ENCODE results near the gene SRF. TPM values are rescaled to one million over a fixed set of nuclear protein-coding genes. Genes with fewer than 3 reads are reported as not detected.
"Not testable (repeated sequence)": the region's sequence is repeated elsewhere in the genome, so short reads cannot be mapped to it uniquely, and the experiment has no call there.

SRF gene
- total RNA-seq, 1 experiment from 2014 or later: 31.3 TPM

DNA sequence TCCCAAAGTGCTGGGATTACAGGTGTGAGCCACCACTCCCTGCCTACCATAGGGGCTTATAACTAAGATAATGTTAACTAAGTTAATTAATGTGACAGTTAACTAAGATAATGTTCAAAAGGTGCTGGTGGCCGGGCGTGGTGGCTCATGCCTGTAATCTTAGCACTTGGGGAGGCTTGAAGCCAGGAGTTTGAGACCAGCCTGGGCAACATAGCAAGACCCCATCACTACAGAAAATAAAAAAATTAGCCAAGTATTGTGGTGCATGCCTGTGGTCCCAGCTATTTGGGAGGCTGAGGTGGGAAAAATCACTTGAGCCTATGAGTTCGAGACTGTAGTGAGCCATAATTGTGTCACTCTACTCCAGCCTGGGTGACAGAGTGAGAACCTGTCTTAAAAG is 32.8 kb upstream of the SRF start:
- Mint-ChIP-seq H3K4me1 (ENCODE audit: low read depth, unreplicated experiment) (no peaks in the 10 kb centered on the region), H3K4me3 (ENCODE audit: unreplicated experiment) (no peak overlapping the region), H3K27ac (ENCODE audit: unreplicated experiment) (no peak overlapping the region), H3K9me3 (ENCODE audit: unreplicated experiment) (no peaks in the 10 kb centered on the region), H3K36me3 (ENCODE audit: insufficient read depth, unreplicated experiment) (peaks cover 27% of the 10 kb centered on the region), H3K27me3 (ENCODE audit: insufficient read depth, unreplicated experiment) (no peaks in the 10 kb centered on the region)
- Histone ChIP-seq H3K9me3 (no peaks in the 10 kb centered on the region), H3K4me1 (no peaks in the 10 kb centered on the region; the same call in 1 of the 2 replicates), H3K4me3 (ENCODE audit: low read depth, low read length) (no peak overlapping the region), H3K36me3 (ENCODE audit: control insufficient read depth, insufficient read depth, low read length) (no peaks in the 10 kb centered on the region), H3K27me3 (replicated peaks; ENCODE audit: control insufficient read depth, insufficient read depth, low read length) (no peaks in the 10 kb centered on the region)
- no TSS peak for BruUV-seq (replicated peaks)
- ChIA-PET POLR2A (no interaction called here), CTCF (no interaction called here)
- TF ChIP-seq, protein P1, sequence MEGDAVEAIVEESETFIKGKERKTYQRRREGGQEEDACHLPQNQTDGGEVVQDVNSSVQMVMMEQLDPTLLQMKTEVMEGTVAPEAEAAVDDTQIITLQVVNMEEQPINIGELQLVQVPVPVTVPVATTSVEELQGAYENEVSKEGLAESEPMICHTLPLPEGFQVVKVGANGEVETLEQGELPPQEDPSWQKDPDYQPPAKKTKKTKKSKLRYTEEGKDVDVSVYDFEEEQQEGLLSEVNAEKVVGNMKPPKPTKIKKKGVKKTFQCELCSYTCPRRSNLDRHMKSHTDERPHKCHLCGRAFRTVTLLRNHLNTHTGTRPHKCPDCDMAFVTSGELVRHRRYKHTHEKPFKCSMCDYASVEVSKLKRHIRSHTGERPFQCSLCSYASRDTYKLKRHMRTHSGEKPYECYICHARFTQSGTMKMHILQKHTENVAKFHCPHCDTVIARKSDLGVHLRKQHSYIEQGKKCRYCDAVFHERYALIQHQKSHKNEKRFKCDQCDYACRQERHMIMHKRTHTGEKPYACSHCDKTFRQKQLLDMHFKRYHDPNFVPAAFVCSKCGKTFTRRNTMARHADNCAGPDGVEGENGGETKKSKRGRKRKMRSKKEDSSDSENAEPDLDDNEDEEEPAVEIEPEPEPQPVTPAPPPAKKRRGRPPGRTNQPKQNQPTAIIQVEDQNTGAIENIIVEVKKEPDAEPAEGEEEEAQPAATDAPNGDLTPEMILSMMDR (IDR thresholded peaks at IDR 0.05; ENCODE audit: insufficient read depth in 1 of 2, low read depth in 1 of 2, low read length in 1 of 2, severe bottlenecking in 1 of 2, unreplicated experiment in 1 of 2): no peak
- intact Hi-C loops (cut with micrococcal nuclease; ENCODE audit: unreplicated experiment): no loop called here
- no peak for DNase-seq

DNA sequence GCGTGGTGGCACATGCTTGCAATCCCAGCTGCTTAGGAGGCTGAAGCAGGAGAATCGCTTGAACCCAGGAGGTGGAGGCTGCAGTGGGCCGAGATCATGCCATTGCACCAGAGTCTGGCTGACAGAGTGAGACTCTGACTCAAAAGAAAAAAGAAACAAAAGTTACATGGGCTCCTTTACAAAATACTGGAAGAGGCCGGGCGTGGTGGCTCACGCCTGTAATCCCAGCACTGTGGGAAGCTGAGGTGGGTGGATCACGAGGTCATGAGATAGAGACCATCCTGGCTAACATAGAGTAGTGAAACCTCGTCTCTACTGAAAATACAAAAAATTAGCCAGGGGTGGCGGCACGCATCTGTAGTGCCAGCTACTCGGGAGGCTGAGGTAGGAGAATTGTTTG is 31.1 kb upstream of the SRF start:
- H3K9me3 Mint-ChIP-seq (ENCODE audit: unreplicated experiment); H3K4me1 ChIP-seq; H3K27me3 ChIP-seq (replicated peaks; ENCODE audit: control insufficient read depth, insufficient read depth, low read length); H3K27me3 Mint-ChIP-seq (ENCODE audit: insufficient read depth, unreplicated experiment); H3K36me3 ChIP-seq (ENCODE audit: control insufficient read depth, insufficient read depth, low read length); H3K27ac Mint-ChIP-seq (ENCODE audit: unreplicated experiment); DNase-seq; H3K9me3 ChIP-seq; H3K4me3 Mint-ChIP-seq (ENCODE audit: unreplicated experiment); CTCF ChIA-PET; BruUV-seq (replicated peaks); H3K4me3 ChIP-seq (ENCODE audit: low read depth, low read length); intact Hi-C loops (cut with micrococcal nuclease; ENCODE audit: unreplicated experiment); H3K4me1 Mint-ChIP-seq (ENCODE audit: low read depth, unreplicated experiment); POLR2A ChIA-PET: not testable (repeated sequence)
- H3K36me3 Mint-ChIP-seq (ENCODE audit: insufficient read depth, unreplicated experiment): peaks cover 23% of the 10 kb centered on the region

DNA sequence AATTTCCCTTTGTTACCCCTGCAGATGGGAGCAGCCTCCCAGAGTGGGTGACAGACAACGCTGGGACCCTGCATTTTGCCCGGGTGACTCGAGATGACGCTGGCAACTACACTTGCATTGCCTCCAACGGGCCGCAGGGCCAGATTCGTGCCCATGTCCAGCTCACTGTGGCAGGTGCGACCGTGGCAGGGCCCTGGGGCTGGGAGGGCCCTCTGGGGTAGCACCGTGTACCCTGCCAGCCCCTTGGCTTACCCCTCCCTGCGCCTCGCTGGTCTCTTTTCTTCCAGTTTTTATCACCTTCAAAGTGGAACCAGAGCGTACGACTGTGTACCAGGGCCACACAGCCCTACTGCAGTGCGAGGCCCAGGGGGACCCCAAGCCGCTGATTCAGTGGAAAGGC is 29.4 kb upstream of the SRF start:
- BruUV-seq (replicated peaks): no TSS peak
- DNase-seq: no peak
- H3K27me3 Mint-ChIP-seq (ENCODE audit: insufficient read depth, unreplicated experiment): no peaks in the 10 kb centered on the region
- no peaks in the 10 kb centered on the region; the same call in 1 of the 2 replicates for H3K4me1 ChIP-seq
- intact Hi-C loops (cut with micrococcal nuclease; ENCODE audit: unreplicated experiment): loop anchor here (2.0 kb wide), 1 partner anchor 241 kb away; no protein-coding TSS in a partner anchor
- H3K4me1 Mint-ChIP-seq (ENCODE audit: low read depth, unreplicated experiment): no peaks in the 10 kb centered on the region
- peaks cover 4% of the 10 kb centered on the region; the same call in 1 of the 2 replicates for H3K36me3 ChIP-seq (ENCODE audit: control insufficient read depth, insufficient read depth, low read length)
- no peak overlapping the region for H3K27ac Mint-ChIP-seq (ENCODE audit: unreplicated experiment)
- ChIA-PET POLR2A (no interaction called here), CTCF (no interaction called here)
- H3K4me3 ChIP-seq (ENCODE audit: low read depth, low read length): no peak overlapping the region
- H3K36me3 Mint-ChIP-seq (ENCODE audit: insufficient read depth, unreplicated experiment): peaks cover 35% of the 10 kb centered on the region
- H3K4me3 Mint-ChIP-seq (ENCODE audit: unreplicated experiment): no peak overlapping the region
- TF ChIP-seq, protein P1 (IDR thresholded peaks at IDR 0.05; ENCODE audit: insufficient read depth in 1 of 2, low read depth in 1 of 2, low read length in 1 of 2, severe bottlenecking in 1 of 2, unreplicated experiment in 1 of 2): no peak
- H3K9me3 ChIP-seq: no peaks in the 10 kb centered on the region
- H3K27me3 ChIP-seq (replicated peaks; ENCODE audit: control insufficient read depth, insufficient read depth, low read length): no peaks in the 10 kb centered on the region
- no peaks in the 10 kb centered on the region for H3K9me3 Mint-ChIP-seq (ENCODE audit: unreplicated experiment)

DNA sequence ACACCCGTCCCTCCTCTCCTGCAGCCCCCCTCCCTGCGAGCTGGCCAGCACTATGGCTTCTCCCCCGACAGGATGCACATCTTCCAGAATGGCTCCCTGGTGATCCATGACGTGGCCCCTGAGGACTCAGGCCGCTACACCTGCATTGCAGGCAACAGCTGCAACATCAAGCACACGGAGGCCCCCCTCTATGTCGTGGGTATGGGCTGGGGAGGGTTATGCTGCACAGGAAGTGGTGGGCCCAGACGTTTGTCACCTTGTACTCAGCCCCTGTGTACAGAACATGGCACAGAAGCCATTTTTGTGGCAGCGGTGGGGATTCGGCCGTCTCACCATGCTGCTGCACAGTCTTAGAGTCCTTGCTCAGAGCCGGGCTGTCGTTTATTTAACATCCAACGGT is 29.0 kb upstream of the SRF start:
- Histone ChIP-seq H3K4me3 (ENCODE audit: low read depth, low read length) (no peak overlapping the region), H3K27me3 (replicated peaks; ENCODE audit: control insufficient read depth, insufficient read depth, low read length) (no peaks in the 10 kb centered on the region), H3K36me3 (ENCODE audit: control insufficient read depth, insufficient read depth, low read length) (peaks cover 4% of the 10 kb centered on the region; the same call in 1 of the 2 replicates), H3K4me1 (no peaks in the 10 kb centered on the region; the same call in 1 of the 2 replicates), H3K9me3 (no peaks in the 10 kb centered on the region)
- Mint-ChIP-seq H3K27ac (ENCODE audit: unreplicated experiment) (no peak overlapping the region), H3K36me3 (ENCODE audit: insufficient read depth, unreplicated experiment) (peaks cover 37% of the 10 kb centered on the region), H3K9me3 (ENCODE audit: unreplicated experiment) (no peaks in the 10 kb centered on the region), H3K4me1 (ENCODE audit: low read depth, unreplicated experiment) (no peaks in the 10 kb centered on the region), H3K27me3 (ENCODE audit: insufficient read depth, unreplicated experiment) (no peaks in the 10 kb centered on the region), H3K4me3 (ENCODE audit: unreplicated experiment) (no peak overlapping the region)
- DNase-seq: no peak
- BruUV-seq (replicated peaks): no TSS peak
- CTCF ChIA-PET: no interaction called here
- intact Hi-C loops (cut with micrococcal nuclease; ENCODE audit: unreplicated experiment): loop anchor here (2.0 kb wide), 1 partner anchor 241 kb away; no protein-coding TSS in a partner anchor
- TF ChIP-seq, protein P1 (IDR thresholded peaks at IDR 0.05; ENCODE audit: insufficient read depth in 1 of 2, low read depth in 1 of 2, low read length in 1 of 2, severe bottlenecking in 1 of 2, unreplicated experiment in 1 of 2): no peak
- POLR2A ChIA-PET: no interaction called here

All from Caco-2 (cell line).